ENCODE results near the gene BATF.

DNA sequence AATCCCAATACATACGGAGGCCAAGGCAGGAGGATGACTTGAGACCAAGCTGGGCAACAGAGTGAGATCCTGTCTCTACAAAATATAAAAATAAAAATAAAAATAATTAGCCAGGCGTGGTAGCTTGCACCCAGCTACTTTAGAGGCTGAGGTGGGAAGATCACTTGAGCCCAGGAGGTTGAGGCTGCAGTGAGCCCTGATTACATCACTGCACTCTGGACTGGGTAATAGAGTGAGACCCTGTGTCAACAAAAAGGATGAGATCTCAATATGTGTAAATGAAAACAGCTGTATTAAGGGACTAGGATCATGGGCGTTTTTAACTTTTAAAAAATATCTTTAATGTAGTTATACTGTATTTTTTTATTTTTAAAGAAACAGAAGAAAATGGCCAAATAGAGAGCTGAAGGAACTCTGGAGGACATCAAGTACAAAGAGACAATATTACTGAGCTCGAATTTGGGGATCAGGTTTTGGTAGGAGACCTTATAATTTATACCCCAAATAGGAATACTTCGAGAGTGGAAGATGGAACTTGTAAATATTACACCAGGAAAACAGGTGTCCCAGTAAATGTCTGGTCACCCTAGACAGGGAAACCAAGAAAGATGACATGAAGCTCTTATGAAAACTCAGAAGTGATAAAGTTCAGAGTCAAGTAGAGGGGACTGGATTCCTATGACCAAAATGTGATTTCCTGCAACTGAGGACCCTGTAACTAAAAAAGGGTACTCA, 13.1 kb downstream of the BATF start:
- TF ChIP-seq, protein P1, sequence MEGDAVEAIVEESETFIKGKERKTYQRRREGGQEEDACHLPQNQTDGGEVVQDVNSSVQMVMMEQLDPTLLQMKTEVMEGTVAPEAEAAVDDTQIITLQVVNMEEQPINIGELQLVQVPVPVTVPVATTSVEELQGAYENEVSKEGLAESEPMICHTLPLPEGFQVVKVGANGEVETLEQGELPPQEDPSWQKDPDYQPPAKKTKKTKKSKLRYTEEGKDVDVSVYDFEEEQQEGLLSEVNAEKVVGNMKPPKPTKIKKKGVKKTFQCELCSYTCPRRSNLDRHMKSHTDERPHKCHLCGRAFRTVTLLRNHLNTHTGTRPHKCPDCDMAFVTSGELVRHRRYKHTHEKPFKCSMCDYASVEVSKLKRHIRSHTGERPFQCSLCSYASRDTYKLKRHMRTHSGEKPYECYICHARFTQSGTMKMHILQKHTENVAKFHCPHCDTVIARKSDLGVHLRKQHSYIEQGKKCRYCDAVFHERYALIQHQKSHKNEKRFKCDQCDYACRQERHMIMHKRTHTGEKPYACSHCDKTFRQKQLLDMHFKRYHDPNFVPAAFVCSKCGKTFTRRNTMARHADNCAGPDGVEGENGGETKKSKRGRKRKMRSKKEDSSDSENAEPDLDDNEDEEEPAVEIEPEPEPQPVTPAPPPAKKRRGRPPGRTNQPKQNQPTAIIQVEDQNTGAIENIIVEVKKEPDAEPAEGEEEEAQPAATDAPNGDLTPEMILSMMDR (IDR thresholded peaks at IDR 0.05 in 2 of 3, conservative IDR thresholded peaks at IDR 0.05 in 1 of 3; ENCODE audit: borderline replicate concordance in 1 of 3, insufficient read depth in 1 of 3, low read depth in 2 of 3, low read length in 2 of 3) = no peak
- TF ChIP-seq ZNF274 (IDR thresholded peaks at IDR 0.05; ENCODE audit: low read depth, low read length) (no peak), RAD21 (IDR thresholded peaks at IDR 0.05; ENCODE audit: low read depth) (no peak), EZH2phosphoT487 (IDR thresholded peaks at IDR 0.05; ENCODE audit: borderline replicate concordance) (no peak), TCF7L2 (IDR thresholded peaks at IDR 0.05; ENCODE audit: borderline replicate concordance, extremely low read depth, insufficient read depth, insufficient read length) (no peak), EZH2 (IDR thresholded peaks at IDR 0.05) (no peak), POLR2A (IDR thresholded peaks at IDR 0.05; ENCODE audit: borderline replicate concordance, extremely low read depth, insufficient read depth, insufficient read length) (no peak), ZFX (IDR thresholded peaks at IDR 0.05) (no peak), JUND (IDR thresholded peaks at IDR 0.05) (no peak), POLR2AphosphoS5 (IDR thresholded peaks at IDR 0.05; ENCODE audit: low read depth, low read length) (no peak), SP1 (IDR thresholded peaks at IDR 0.05; ENCODE audit: low read depth) (no peak)
- TF ChIP-seq, protein P2, sequence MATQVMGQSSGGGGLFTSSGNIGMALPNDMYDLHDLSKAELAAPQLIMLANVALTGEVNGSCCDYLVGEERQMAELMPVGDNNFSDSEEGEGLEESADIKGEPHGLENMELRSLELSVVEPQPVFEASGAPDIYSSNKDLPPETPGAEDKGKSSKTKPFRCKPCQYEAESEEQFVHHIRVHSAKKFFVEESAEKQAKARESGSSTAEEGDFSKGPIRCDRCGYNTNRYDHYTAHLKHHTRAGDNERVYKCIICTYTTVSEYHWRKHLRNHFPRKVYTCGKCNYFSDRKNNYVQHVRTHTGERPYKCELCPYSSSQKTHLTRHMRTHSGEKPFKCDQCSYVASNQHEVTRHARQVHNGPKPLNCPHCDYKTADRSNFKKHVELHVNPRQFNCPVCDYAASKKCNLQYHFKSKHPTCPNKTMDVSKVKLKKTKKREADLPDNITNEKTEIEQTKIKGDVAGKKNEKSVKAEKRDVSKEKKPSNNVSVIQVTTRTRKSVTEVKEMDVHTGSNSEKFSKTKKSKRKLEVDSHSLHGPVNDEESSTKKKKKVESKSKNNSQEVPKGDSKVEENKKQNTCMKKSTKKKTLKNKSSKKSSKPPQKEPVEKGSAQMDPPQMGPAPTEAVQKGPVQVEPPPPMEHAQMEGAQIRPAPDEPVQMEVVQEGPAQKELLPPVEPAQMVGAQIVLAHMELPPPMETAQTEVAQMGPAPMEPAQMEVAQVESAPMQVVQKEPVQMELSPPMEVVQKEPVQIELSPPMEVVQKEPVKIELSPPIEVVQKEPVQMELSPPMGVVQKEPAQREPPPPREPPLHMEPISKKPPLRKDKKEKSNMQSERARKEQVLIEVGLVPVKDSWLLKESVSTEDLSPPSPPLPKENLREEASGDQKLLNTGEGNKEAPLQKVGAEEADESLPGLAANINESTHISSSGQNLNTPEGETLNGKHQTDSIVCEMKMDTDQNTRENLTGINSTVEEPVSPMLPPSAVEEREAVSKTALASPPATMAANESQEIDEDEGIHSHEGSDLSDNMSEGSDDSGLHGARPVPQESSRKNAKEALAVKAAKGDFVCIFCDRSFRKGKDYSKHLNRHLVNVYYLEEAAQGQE (IDR thresholded peaks at IDR 0.05; ENCODE audit: low read depth) = no peak
- TF ChIP-seq, protein P3, sequence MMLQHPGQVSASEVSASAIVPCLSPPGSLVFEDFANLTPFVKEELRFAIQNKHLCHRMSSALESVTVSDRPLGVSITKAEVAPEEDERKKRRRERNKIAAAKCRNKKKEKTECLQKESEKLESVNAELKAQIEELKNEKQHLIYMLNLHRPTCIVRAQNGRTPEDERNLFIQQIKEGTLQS (IDR thresholded peaks at IDR 0.05) = no peak
